PC-9 (cell line): ENCODE results near the gene GTF3C4. TPM values are rescaled to one million over a fixed set of nuclear protein-coding genes. Genes with fewer than 3 reads are reported as not detected.

ENCODE experiments used
- BruUV-seq: library from RNA; stranded (reverse); fragments of 400-500 nt; replicated peaks from 2 replicates; lab custom pipeline; 2021; lab: Mats Ljungman, UMichigan
- CTCF ChIA-PET: fragments of 300-600 bp; sonication (Branson Sonifier 250); formaldehyde crosslinking; loops from one replicate; lab custom pipeline; 2022; ENCODE audit warnings: antibody characterized with exemption; lab: Charles Lee
- POLR2A ChIA-PET: fragments of 300-600 bp; sonication (Branson Sonifier 250); formaldehyde crosslinking; loops from one replicate; lab custom pipeline; 2022; ENCODE audit warnings: antibody characterized with exemption; ENCODE audit not compliant: unreplicated experiment; lab: Charles Lee
- DNase-seq, 2 experiments: peaks; one replicate each; pipeline versions ENCODE4 v3.0.0 to v3.0.0-alpha.2; 2015 to 2022; ENCODE audit warnings: mixed read lengths in 1 of 2
- H2AFZ ChIP-seq: fragments of 200-600 bp; sonication (generic); 2 replicates; pipeline ENCODE4 v1.8.1; 2017; ENCODE audit warnings: antibody characterized with exemption
- H3F3A ChIP-seq: fragments of 200-600 bp; sonication (generic); 2 replicates; pipeline ENCODE4 v1.8.1; 2017; ENCODE audit warnings: antibody characterized with exemption, mild to moderate bottlenecking, low read depth; ENCODE audit not compliant: insufficient read depth
- H3K27ac ChIP-seq: fragments of 200-600 bp; sonication (generic); 2 replicates; pipeline ENCODE4 v1.6.1; 2016; ENCODE audit warnings: mixed run types
- H3K27me3 ChIP-seq: fragments of 200-600 bp; sonication (generic); 2 replicates; pipeline ENCODE4 v1.6.1; 2016; ENCODE audit warnings: low read depth, mixed run types; ENCODE audit not compliant: insufficient read depth
- H3K36me3 ChIP-seq: fragments of 200-600 bp; sonication (generic); 2 replicates; pipeline ENCODE4 v1.6.1; 2016; ENCODE audit warnings: low read depth, mixed run types
- H3K4me1 ChIP-seq: fragments of 200-600 bp; sonication (generic); replicated peaks from 2 replicates; pipeline ENCODE4 v1.6.1; 2016; ENCODE audit warnings: mixed run types; ENCODE audit not compliant: insufficient read depth
- H3K4me2 ChIP-seq: fragments of 200-600 bp; sonication (generic); 2 replicates; pipeline ENCODE4 v1.6.1; 2017; ENCODE audit warnings: mixed run types
- H3K4me3 ChIP-seq: fragments of 200-600 bp; sonication (generic); 2 replicates; pipeline ENCODE4 v1.6.1; 2016; ENCODE audit warnings: mixed run types
- H3K79me2 ChIP-seq: fragments of 200-600 bp; sonication (generic); 2 replicates; pipeline ENCODE4 v1.6.1; 2017; ENCODE audit warnings: low read depth, mixed run types
- H3K9me2 ChIP-seq: fragments of 200-600 bp; sonication (generic); 2 replicates; pipeline ENCODE4 v1.8.1; 2017; ENCODE audit warnings: mild to moderate bottlenecking; ENCODE audit not compliant: insufficient read depth
- H3K9me3 ChIP-seq: fragments of 200-600 bp; sonication (generic); 2 replicates; pipeline ENCODE4 v1.8.1; 2016; ENCODE audit warnings: low read depth; ENCODE audit not compliant: insufficient read depth
- H4K20me1 ChIP-seq: fragments of 200-600 bp; sonication (generic); 2 replicates; pipeline ENCODE4 v1.8.1; 2017; ENCODE audit not compliant: insufficient read depth
- EZH2 ChIP-seq: fragments of 200-600 bp; sonication (generic); IDR thresholded peaks from 2 replicates; pipeline ENCODE4 v1.8.0; 2017; ENCODE audit warnings: antibody characterized with exemption, low read depth
- intact Hi-C: fragments of 100-400 bp; cut with micrococcal nuclease; formaldehyde crosslinking; loops from one replicate; pipeline ENCODE4 v1.10.0; 2022; ENCODE audit not compliant: unreplicated experiment
- total RNA-seq: library from RNA; stranded (reverse); gene quantifications from 2 replicates; pipeline ENCODE4 v1.2.3, GENCODE V29; 2021
- TF ChIP-seq, protein P1 (sequence below): fragments of 200-600 bp; sonication (generic); conservative IDR thresholded peaks from 2 replicates; pipeline ENCODE4 v1.6.1; 2017; ENCODE audit warnings: mixed run types, antibody characterized with exemption, mild to moderate bottlenecking, moderate library complexity

Gene GTF3C4
- total RNA-seq, 1 experiment from 2014 or later, result 24.7 TPM

DNA sequence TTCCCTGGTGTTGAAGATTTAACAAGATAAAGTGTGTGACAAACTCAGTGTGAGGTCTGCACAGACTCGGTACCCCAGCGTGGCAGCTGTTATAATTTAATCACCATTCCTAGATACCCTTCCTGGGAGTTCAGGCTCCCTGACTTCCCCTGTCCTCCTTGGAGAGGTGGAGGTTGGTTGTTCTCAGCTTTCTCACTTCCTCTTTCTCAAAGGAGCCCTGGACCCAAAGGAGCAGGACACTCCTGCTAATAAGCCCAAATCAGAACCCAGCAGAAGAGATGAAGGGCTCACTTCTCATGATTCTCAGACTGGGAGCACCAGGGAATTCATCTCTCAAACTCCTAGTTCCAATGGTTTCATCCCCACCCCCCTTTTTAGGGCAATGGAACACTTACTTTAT, 58.2 kb downstream of the GTF3C4 start:
- BruUV-seq, result no TSS peak
- H3K27me3 ChIP-seq, result peaks cover 55% of the 10 kb centered on the region
- no peaks in the 10 kb centered on the region for H3F3A ChIP-seq
- no peak overlapping the region for H3K27ac ChIP-seq
- H3K9me3 ChIP-seq, result no peaks in the 10 kb centered on the region
- ChIA-PET CTCF (interaction anchor here (0.7 kb wide), 1 partner anchor 263 kb away, joined by 3 read pairs; no protein-coding TSS in a partner anchor), POLR2A (no interaction called here)
- no peak overlapping the region for H3K4me2 ChIP-seq
- TF ChIP-seq, protein P1, sequence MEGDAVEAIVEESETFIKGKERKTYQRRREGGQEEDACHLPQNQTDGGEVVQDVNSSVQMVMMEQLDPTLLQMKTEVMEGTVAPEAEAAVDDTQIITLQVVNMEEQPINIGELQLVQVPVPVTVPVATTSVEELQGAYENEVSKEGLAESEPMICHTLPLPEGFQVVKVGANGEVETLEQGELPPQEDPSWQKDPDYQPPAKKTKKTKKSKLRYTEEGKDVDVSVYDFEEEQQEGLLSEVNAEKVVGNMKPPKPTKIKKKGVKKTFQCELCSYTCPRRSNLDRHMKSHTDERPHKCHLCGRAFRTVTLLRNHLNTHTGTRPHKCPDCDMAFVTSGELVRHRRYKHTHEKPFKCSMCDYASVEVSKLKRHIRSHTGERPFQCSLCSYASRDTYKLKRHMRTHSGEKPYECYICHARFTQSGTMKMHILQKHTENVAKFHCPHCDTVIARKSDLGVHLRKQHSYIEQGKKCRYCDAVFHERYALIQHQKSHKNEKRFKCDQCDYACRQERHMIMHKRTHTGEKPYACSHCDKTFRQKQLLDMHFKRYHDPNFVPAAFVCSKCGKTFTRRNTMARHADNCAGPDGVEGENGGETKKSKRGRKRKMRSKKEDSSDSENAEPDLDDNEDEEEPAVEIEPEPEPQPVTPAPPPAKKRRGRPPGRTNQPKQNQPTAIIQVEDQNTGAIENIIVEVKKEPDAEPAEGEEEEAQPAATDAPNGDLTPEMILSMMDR, result no peak
- no peak for TF ChIP-seq EZH2
- no peak for DNase-seq
- H3K4me3 ChIP-seq, result no peak overlapping the region
- no peaks in the 10 kb centered on the region for H4K20me1 ChIP-seq
- H3K9me2 ChIP-seq, result no peaks in the 10 kb centered on the region
- intact Hi-C loops, result no loop called here
- no peaks in the 10 kb centered on the region for H3K36me3 ChIP-seq
- H3K79me2 ChIP-seq, result no peaks in the 10 kb centered on the region
- H3K4me1 ChIP-seq, result peaks cover 15% of the 10 kb centered on the region; the same call in 1 of the 2 replicates
- H2AFZ ChIP-seq, result no peak overlapping the region

DNA sequence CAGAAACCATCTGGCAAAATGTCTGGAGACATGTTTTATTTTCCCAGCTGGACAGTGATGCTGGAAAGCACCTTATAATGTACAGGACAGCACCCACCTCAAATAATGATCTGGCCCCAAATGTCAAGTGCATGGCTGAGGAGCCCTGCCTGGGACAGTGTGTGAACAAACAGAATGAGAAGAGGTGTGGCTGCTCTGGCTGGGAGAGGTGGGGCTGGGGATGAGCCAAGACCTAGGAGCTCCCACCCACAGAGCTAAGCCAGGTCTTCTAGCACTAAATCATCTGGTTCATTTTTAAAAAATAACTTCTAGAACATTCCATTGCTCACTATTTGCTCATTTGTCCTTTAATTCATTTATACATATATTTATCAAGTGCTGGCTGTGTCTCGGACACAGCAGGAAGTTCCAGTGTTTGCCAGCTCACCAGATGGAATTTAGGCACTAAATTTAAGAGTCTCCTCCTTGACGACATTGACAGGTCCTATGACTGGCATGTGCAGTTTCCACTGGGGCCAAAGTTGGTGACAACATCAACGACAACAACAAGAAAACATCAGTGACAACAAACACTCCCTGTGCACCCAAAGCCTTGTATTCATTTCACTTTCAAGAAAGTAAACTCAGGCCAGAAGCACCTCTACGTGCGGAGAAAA, 59.1 kb downstream of the GTF3C4 start:
- Histone ChIP-seq H3K9me2 (no peaks in the 10 kb centered on the region), H3K79me2 (no peaks in the 10 kb centered on the region), H2AFZ (no peak overlapping the region), H3K4me2 (no peak overlapping the region), H3K27ac (no peak overlapping the region), H3K4me1 (peaks cover 15% of the 10 kb centered on the region; the same call in 1 of the 2 replicates), H3K9me3 (no peaks in the 10 kb centered on the region), H3K36me3 (no peaks in the 10 kb centered on the region), H3F3A (no peaks in the 10 kb centered on the region), H3K27me3 (peaks cover 51% of the 10 kb centered on the region), H3K4me3 (no peak overlapping the region), H4K20me1 (no peaks in the 10 kb centered on the region)
- ChIA-PET CTCF (interaction anchor here (0.7 kb wide), 1 partner anchor 262 kb away, joined by 3 read pairs; no protein-coding TSS in a partner anchor), POLR2A (no interaction called here)
- no TSS peak for BruUV-seq
- intact Hi-C loops, result no loop called here
- no peak for DNase-seq
- TF ChIP-seq, protein P1, result no peak
- TF ChIP-seq EZH2, result no peak

DNA sequence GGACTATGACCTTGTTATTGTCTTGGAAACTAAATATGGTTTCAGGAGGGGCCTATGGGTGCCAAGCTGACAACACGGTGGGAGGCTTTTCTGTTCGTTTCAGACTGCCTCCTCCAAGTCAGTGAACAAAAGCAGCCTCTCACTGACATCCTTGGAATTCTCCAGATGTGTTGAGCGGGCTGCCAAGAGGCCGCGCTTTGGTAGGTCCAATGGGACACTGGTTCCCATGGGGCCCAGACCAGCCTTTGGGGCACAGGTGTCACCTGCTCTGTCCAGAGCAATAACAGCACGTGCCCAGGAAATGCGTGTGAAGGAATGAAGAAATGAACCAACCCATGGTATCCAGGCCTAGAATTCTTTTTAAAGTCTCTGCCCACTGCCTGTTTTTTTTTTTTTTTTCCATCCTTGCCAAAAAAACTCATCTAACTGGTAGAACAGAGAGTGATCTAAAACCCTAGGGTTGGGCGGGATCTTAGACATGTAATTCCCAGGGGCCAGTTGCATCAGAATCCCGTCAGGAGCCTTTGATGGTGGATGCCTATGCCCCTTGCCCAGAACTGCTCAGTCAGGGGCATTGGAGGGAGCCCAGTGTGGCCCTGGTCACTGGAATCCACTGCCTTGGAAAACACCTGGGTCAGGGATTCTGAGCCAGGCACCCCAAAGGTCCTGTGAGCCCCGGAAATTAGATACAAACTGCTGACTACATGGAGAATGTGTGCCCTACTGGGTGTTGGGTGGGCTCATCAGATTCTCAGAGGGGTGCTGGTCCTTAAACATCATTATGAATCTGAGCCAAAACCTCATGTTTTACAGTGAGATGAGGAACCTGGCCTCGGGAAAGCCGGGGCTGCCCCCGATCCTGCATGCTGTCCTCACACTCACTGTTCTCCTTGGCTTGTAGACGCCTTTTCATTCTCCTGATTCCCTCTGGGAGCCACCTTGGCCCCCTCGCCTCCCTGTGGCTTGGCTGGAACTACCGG, 60.1 kb downstream of the GTF3C4 start:
- Histone ChIP-seq H3K4me3 (no peak overlapping the region), H3K4me2 (peak overlapping the region; percentile 47), H3K79me2 (no peaks in the 10 kb centered on the region), H4K20me1 (no peaks in the 10 kb centered on the region), H3F3A (no peaks in the 10 kb centered on the region), H3K36me3 (no peaks in the 10 kb centered on the region), H3K9me3 (no peaks in the 10 kb centered on the region), H3K27me3 (peaks cover 43% of the 10 kb centered on the region), H3K9me2 (no peaks in the 10 kb centered on the region), H3K27ac (peak overlapping the region; percentile 26; the same call in 1 of the 2 replicates), H2AFZ (peak overlapping the region; percentile 66; the same call in 1 of the 2 replicates), H3K4me1 (peaks cover 15% of the 10 kb centered on the region; the same call in 1 of the 2 replicates)
- intact Hi-C loops, result no loop called here
- TSS peak; percentile 99 for BruUV-seq
- POLR2A ChIA-PET, result no interaction called here
- CTCF ChIA-PET, result interaction anchor here (0.6 kb wide), 1 partner anchor 95 kb away, joined by 4 read pairs; no protein-coding TSS in a partner anchor
- peak; percentile 17 to 51 for DNase-seq
- no peak for TF ChIP-seq EZH2
- TF ChIP-seq, protein P1, result no peak
